SU-DHL-6 (cell line): ENCODE data around the gene SCFD2.

ENCODE experiments used
- H2AFZ ChIP-seq: fragments of 200-600 bp; sonication (generic); 2 replicates; pipeline ENCODE4 v1.6.1; 2014; ENCODE audit warnings: low read depth, mild to moderate bottlenecking, moderate library complexity, mixed read lengths, antibody characterized with exemption, low read length; ENCODE audit not compliant: severe bottlenecking
- H3F3A ChIP-seq: fragments of 200-600 bp; shearing (Covaris generic); 2 replicates; pipeline ENCODE4 v1.6.0; 2016; ENCODE audit warnings: antibody characterized with exemption, mild to moderate bottlenecking; ENCODE audit not compliant: insufficient read depth
- H3K27ac ChIP-seq: fragments of 200-600 bp; sonication (generic); 2 replicates; pipeline ENCODE4 v1.5.1; 2016; ENCODE audit warnings: low read depth, mild to moderate bottlenecking, low read length, moderate library complexity, mixed read lengths
- H3K27me3 ChIP-seq: fragments of 200-600 bp; sonication (generic), shearing (Covaris generic); 2 replicates; pipeline ENCODE4 v1.6.0; 2014; ENCODE audit warnings: mild to moderate bottlenecking, low read length
- H3K36me3 ChIP-seq: fragments of 200-600 bp; sonication (generic); 2 replicates; pipeline ENCODE4 v1.6.1; 2014; ENCODE audit warnings: mild to moderate bottlenecking, low read length, mixed read lengths
- H3K4me2 ChIP-seq: fragments of 300-600, 200-600 bp; shearing (Covaris generic), sonication (generic); 2 replicates; pipeline ENCODE4 v1.6.0; 2014; ENCODE audit warnings: low read length, low read depth, mild to moderate bottlenecking; ENCODE audit not compliant: poor library complexity, severe bottlenecking
- H3K4me3 ChIP-seq: fragments of 200-600 bp; sonication (generic); 2 replicates; pipeline ENCODE4 v1.5.1; 2014; ENCODE audit warnings: antibody characterized with exemption, low read length, mild to moderate bottlenecking, mixed read lengths; ENCODE audit not compliant: insufficient read depth, poor library complexity, severe bottlenecking
- H3K79me2 ChIP-seq: fragments of 200-600 bp; sonication (generic); 2 replicates; pipeline ENCODE4 v1.6.1; 2014; ENCODE audit warnings: mild to moderate bottlenecking, low read length, moderate library complexity; ENCODE audit not compliant: insufficient read depth
- H3K9ac ChIP-seq: fragments of 200-600 bp; sonication (generic); 2 replicates; pipeline ENCODE4 v1.7.0; 2014; ENCODE audit warnings: mild to moderate bottlenecking, low read length
- H3K9me2 ChIP-seq: fragments of 200-600 bp; sonication (generic); replicated peaks from 2 replicates; pipeline ENCODE4 v1.6.1; 2014; ENCODE audit warnings: low read length; ENCODE audit not compliant: insufficient read depth
- H3K9me3 ChIP-seq: fragments of 200-600 bp; sonication (generic); 2 replicates; pipeline ENCODE4 v1.6.1; 2014; ENCODE audit warnings: low read length, mixed read lengths; ENCODE audit not compliant: insufficient read depth
- H4K20me1 ChIP-seq: fragments of 200-600 bp; sonication (generic); 2 replicates; pipeline ENCODE4 v1.6.1; 2014; ENCODE audit warnings: low read depth, mild to moderate bottlenecking, antibody characterized with exemption, low read length, moderate library complexity, mixed read lengths
- EZH2phosphoT487 ChIP-seq: fragments of 200-600 bp; sonication (generic), shearing (Covaris generic); conservative IDR thresholded peaks from 2 replicates; pipeline ENCODE4 v1.6.1; 2018; ENCODE audit warnings: mild to moderate bottlenecking, antibody characterized with exemption, low read length, moderate library complexity, mixed read lengths
- TF ChIP-seq, protein P1 (sequence below): fragments of 200-600 bp; sonication (generic); IDR thresholded peaks from one replicate; pipeline ENCODE4 v1.5.1; 2017; ENCODE audit warnings: antibody characterized with exemption, mild to moderate bottlenecking, low read length, moderate library complexity; ENCODE audit not compliant: insufficient read depth, poor library complexity, severe bottlenecking

SCFD2 gene

GRCh38 chr4:53195815-53196661 is 169.8 kb downstream of the SCFD2 start:
- Histone ChIP-seq H3K36me3 (no peaks in the 10 kb centered on the region), H3K4me2 (no peak overlapping the region), H2AFZ (no peak overlapping the region), H4K20me1 (no peaks in the 10 kb centered on the region), H3K27me3 (no peaks in the 10 kb centered on the region), H3F3A (no peaks in the 10 kb centered on the region), H3K9me3 (no peaks in the 10 kb centered on the region), H3K27ac (no peak overlapping the region), H3K9me2 (no peaks in the 10 kb centered on the region), H3K9ac (no peak overlapping the region), H3K79me2 (no peaks in the 10 kb centered on the region), H3K4me3 (no peak overlapping the region)
- TF ChIP-seq, protein P1, sequence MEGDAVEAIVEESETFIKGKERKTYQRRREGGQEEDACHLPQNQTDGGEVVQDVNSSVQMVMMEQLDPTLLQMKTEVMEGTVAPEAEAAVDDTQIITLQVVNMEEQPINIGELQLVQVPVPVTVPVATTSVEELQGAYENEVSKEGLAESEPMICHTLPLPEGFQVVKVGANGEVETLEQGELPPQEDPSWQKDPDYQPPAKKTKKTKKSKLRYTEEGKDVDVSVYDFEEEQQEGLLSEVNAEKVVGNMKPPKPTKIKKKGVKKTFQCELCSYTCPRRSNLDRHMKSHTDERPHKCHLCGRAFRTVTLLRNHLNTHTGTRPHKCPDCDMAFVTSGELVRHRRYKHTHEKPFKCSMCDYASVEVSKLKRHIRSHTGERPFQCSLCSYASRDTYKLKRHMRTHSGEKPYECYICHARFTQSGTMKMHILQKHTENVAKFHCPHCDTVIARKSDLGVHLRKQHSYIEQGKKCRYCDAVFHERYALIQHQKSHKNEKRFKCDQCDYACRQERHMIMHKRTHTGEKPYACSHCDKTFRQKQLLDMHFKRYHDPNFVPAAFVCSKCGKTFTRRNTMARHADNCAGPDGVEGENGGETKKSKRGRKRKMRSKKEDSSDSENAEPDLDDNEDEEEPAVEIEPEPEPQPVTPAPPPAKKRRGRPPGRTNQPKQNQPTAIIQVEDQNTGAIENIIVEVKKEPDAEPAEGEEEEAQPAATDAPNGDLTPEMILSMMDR, result no peak
- no peak for TF ChIP-seq EZH2phosphoT487

- Histone ChIP-seq H3K4me2 (no peak overlapping the region), H3F3A (no peaks in the 10 kb centered on the region), H3K9me2 (no peaks in the 10 kb centered on the region), H3K36me3 (no peaks in the 10 kb centered on the region), H3K4me3 (no peak overlapping the region), H3K9me3 (no peaks in the 10 kb centered on the region), H3K79me2 (no peaks in the 10 kb centered on the region), H2AFZ (no peak overlapping the region), H4K20me1 (no peaks in the 10 kb centered on the region), H3K9ac (no peak overlapping the region), H3K27me3 (no peaks in the 10 kb centered on the region), H3K27ac (no peak overlapping the region)
- no peak for TF ChIP-seq EZH2phosphoT487
- TF ChIP-seq, protein P1, result no peak
Measured at GRCh38 chr4:53194727-53195126, 171.1 kb downstream of the SCFD2 start.

DNA sequence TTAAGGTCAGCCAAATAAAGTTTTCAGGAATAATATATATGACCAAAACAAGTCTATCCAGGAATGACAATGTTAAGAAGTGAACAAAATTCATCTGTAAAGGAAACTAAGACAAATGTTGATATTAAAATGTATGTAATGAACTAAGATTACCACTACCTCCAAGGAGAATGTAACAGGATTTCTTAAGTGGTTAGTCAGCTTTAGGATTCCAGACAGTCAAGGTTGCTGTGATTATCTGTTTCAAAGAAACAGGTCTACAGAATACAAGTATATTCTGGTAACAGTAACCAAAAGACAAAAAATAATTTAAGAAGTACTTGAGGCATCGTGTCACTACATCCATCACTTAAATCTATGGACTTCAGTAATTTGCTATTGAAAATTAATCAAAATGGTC is 172.8 kb downstream of the SCFD2 start:
- Histone ChIP-seq H3K27me3 (no peaks in the 10 kb centered on the region), H3K4me3 (no peak overlapping the region), H3K4me2 (no peak overlapping the region), H3K9me3 (no peaks in the 10 kb centered on the region), H3K9ac (no peak overlapping the region), H3K27ac (no peak overlapping the region), H2AFZ (no peak overlapping the region), H4K20me1 (no peaks in the 10 kb centered on the region), H3K79me2 (no peaks in the 10 kb centered on the region), H3F3A (no peaks in the 10 kb centered on the region), H3K9me2 (no peaks in the 10 kb centered on the region), H3K36me3 (no peaks in the 10 kb centered on the region)
- TF ChIP-seq EZH2phosphoT487, result no peak
- TF ChIP-seq, protein P1, result no peak
